GM13977 (cell line): ENCODE measurements around the gene ITPK1.

Source experiments
- DNase-seq: peaks from one replicate; pipeline ENCODE4 v3.0.0; 2012; ENCODE audit warnings: low spot score
- CTCF ChIP-seq: IDR thresholded peaks from 2 replicates; pipeline ENCODE4 v1.5.1; 2012; ENCODE audit warnings: mild to moderate bottlenecking, control low read depth; ENCODE audit not compliant: insufficient read depth; ENCODE audit errors: extremely low read depth, missing control alignments
- in situ Hi-C: fragments of 300-500 bp; cut with MboI; formaldehyde crosslinking; loops from one replicate; pipeline ENCODE4 v1.12.0; 2022; ENCODE audit warnings: low sequenced_read_pairs, low pct_unique_long_range_greater_than_20kb, mixed read lengths, inconsistent platforms; ENCODE audit not compliant: unreplicated experiment

Gene ITPK1

GRCh38 chr14:93041830-93042229 is 73.9 kb downstream of the ITPK1 start:
- in situ Hi-C loops: no loop called here
- no peak for DNase-seq
- TF ChIP-seq CTCF: no peak

GRCh38 chr14:93040982-93041381 is 74.7 kb downstream of the ITPK1 start:
- no peak for DNase-seq
- TF ChIP-seq CTCF: no peak
- in situ Hi-C loops: no loop called here

- in situ Hi-C loops: no loop called here
- no peak for TF ChIP-seq CTCF
- no peak for DNase-seq
These were observed 75.3 kb downstream of the ITPK1 start for GRCh38 chr14:93040443-93040842.

GRCh38 chr14:93039649-93040315 is 75.9 kb downstream of the ITPK1 start:
- TF ChIP-seq CTCF: no peak
- in situ Hi-C loops: no loop called here
- DNase-seq: no peak

- in situ Hi-C loops: no loop called here
- no peak for DNase-seq
- TF ChIP-seq CTCF: no peak
These were observed 78.4 kb downstream of the ITPK1 start for GRCh38 chr14:93037351-93037750.

- TF ChIP-seq CTCF: no peak
- DNase-seq: no peak
- in situ Hi-C loops: no loop called here
These were observed 78.9 kb downstream of the ITPK1 start for GRCh38 chr14:93036652-93037345.
